Naive thymus-derived CD4-positive, alpha-beta T cell (primary cell): Measurements from ENCODE around the gene DAB2IP. TPM values are rescaled to one million over a fixed set of nuclear protein-coding genes. Genes with fewer than 3 reads are reported as not detected.

ENCODE experiments used
- ATAC-seq: fragments of 150-1000 bp; cut with Tn5 transposase; 2 replicates; pipeline ENCODE4 v1.10.0; 2021; ENCODE audit warnings: mild to moderate bottlenecking, moderate library complexity
- CTCF ChIA-PET: fragments of 350-600 bp; sonication (Branson Sonifier 250); formaldehyde crosslinking; loops from one replicate; lab custom pipeline; 2021; ENCODE audit warnings: antibody characterized with exemption; lab: Charles Lee
- POLR2A ChIA-PET: fragments of 350-600 bp; sonication (Branson Sonifier 250); formaldehyde crosslinking; loops from one replicate; lab custom pipeline; 2021; ENCODE audit warnings: antibody characterized with exemption, inconsistent platforms; lab: Charles Lee
- DNase-seq, 9 donors: peaks; one replicate each; pipeline versions ENCODE4 v3.0.0 to v3.0.0-alpha.2; 2020 to 2022; ENCODE audit warnings: mixed read lengths in 1 of 9
- H3K27ac ChIP-seq: one replicate; pipeline ENCODE4 v1.7.0; 2013; ENCODE audit warnings: mild to moderate bottlenecking, low read depth, low read length, moderate library complexity
- H3K27me3 ChIP-seq, 2 donors: one replicate each; pipeline ENCODE4 v1.7.0; 2013; ENCODE audit warnings: low read length in 2 of 2, mild to moderate bottlenecking in 2 of 2, moderate library complexity in 2 of 2; ENCODE audit not compliant: control insufficient read depth in 2 of 2, insufficient read depth in 2 of 2
- H3K36me3 ChIP-seq, 3 experiments: 1 replicate in 2 of 3; 2 replicates in 1 of 3; pipeline ENCODE4 v1.7.0; 2013; ENCODE audit warnings: low read length in 3 of 3, mild to moderate bottlenecking in 3 of 3, moderate library complexity in 1 of 3; ENCODE audit not compliant: insufficient read depth in 3 of 3, control insufficient read depth in 2 of 3
- H3K4me1 ChIP-seq, 2 donors: one replicate each; pipeline ENCODE4 v1.7.0; 2013; ENCODE audit warnings: low read length in 2 of 2, mild to moderate bottlenecking in 2 of 2, moderate library complexity in 1 of 2; ENCODE audit not compliant: control insufficient read depth in 2 of 2, insufficient read depth in 2 of 2
- H3K4me3 ChIP-seq: 2 replicates; pipeline ENCODE4 v1.7.0; 2013; ENCODE audit warnings: mild to moderate bottlenecking, low read length
- H3K9me3 ChIP-seq, 3 experiments: 1 replicate in 2 of 3; 2 replicates in 1 of 3; pipeline ENCODE4 v1.7.0; 2013; ENCODE audit warnings: low read length in 3 of 3; ENCODE audit not compliant: control insufficient read depth in 2 of 3
- H3K27ac Mint-ChIP-seq, 9 donors: one replicate each; pipeline ENCODE4 v1.8.0; 2020 to 2022; ENCODE audit warnings: mixed read lengths in 9 of 9, mild to moderate bottlenecking in 8 of 9, moderate library complexity in 5 of 9, inconsistent platforms in 2 of 9
- H3K27me3 Mint-ChIP-seq, 5 donors: one replicate each; pipeline ENCODE4 v1.8.0; 2021 to 2022; ENCODE audit warnings: mixed read lengths in 5 of 5, mild to moderate bottlenecking in 1 of 5
- H3K36me3 Mint-ChIP-seq, 5 donors: one replicate each; pipeline ENCODE4 v1.8.0; 2020 to 2022; ENCODE audit warnings: mixed read lengths in 5 of 5, mild to moderate bottlenecking in 3 of 5, inconsistent platforms in 1 of 5
- H3K4me1 Mint-ChIP-seq, 7 donors: one replicate each; pipeline ENCODE4 v1.8.0; 2020 to 2022; ENCODE audit warnings: mixed read lengths in 7 of 7, mild to moderate bottlenecking in 3 of 7, inconsistent platforms in 1 of 7
- H3K4me3 Mint-ChIP-seq, 10 donors: one replicate each; pipeline ENCODE4 v1.8.0; 2020 to 2022; ENCODE audit warnings: mild to moderate bottlenecking in 10 of 10, mixed read lengths in 10 of 10, moderate library complexity in 6 of 10, inconsistent platforms in 2 of 10
- H3K9me3 Mint-ChIP-seq, 11 donors: one replicate each; pipeline ENCODE4 v1.8.0; 2020 to 2022; ENCODE audit warnings: mixed read lengths in 11 of 11, mild to moderate bottlenecking in 4 of 11, inconsistent platforms in 1 of 11, moderate library complexity in 1 of 11
- intact Hi-C, 2 donors: fragments of 100-400 bp; cut with micrococcal nuclease; formaldehyde crosslinking; loops; one replicate each; pipeline ENCODE4 v1.15.1; 2023
- polyA plus RNA-seq, 2 donors: library from polyadenylated mRNA; unstranded; fragments of 300-500 nt; fragmentation: Illumina TruSeq; gene quantifications; one replicate each; pipeline ENCODE4 v1.2.3, GENCODE V29; 2021
- total RNA-seq, 6 experiments: library from RNA in 5 of 6; stranded (reverse) in 5 of 6; gene quantifications; 1 replicate in 5 of 6; 2 replicates in 1 of 6; pipeline ENCODE4 v1.2.3 and lab custom pipeline; 2021 to 2026

Gene DAB2IP
- total and polyA plus RNA-seq, 7 experiments from 2014 or later = 0.15 TPM; not detected in 6

GRCh38 chr9:121609822-121610637 lies 41.4 kb upstream of the DAB2IP start:
- intact Hi-C loops = no loop called here
- Histone ChIP-seq H3K36me3 (no peaks in the 10 kb centered on the region), H3K9me3 (no peaks in the 10 kb centered on the region), H3K4me3 (no peak overlapping the region), H3K27me3 (peaks cover 0 to 6% of the 10 kb centered on the region in 2 donors), H3K4me1 (no peaks in the 10 kb centered on the region), H3K27ac (no peak overlapping the region)
- Mint-ChIP-seq H3K27me3 (peaks cover 39 to 68% (median 44%) of the 10 kb centered on the region in 5 donors), H3K4me1 (peaks cover 8 to 17% (median 16%) of the 10 kb centered on the region in 7 donors), H3K9me3 (peaks cover 0 to 2% (median 0%) of the 10 kb centered on the region in 11 donors), H3K36me3 (no peaks in the 10 kb centered on the region), H3K27ac (no peak overlapping the region), H3K4me3 (no peak overlapping the region)
- ChIA-PET POLR2A (no interaction called here), CTCF (no interaction called here)
- DNase-seq = no peak
- no peak for ATAC-seq

DNA sequence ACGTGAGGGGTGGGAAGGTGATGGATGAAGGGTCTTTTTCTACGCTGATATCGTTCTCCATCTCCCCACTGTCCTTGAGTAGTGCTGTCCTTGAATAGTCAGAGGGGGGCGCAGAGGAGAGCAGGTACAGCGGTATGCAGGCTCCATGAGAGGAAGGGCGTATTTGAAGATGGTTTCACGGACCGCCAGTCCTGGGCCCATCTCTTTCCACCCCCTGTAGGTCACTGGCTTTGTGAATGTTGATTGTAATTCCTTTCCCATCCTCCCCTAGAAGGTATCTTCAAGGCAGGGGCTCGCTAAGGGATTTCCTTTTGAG lies 40.8 kb upstream of the DAB2IP start:
- no peak overlapping the region for H3K27ac Mint-ChIP-seq
- H3K27me3 ChIP-seq = peaks cover 0 to 6% of the 10 kb centered on the region in 2 donors

DNA sequence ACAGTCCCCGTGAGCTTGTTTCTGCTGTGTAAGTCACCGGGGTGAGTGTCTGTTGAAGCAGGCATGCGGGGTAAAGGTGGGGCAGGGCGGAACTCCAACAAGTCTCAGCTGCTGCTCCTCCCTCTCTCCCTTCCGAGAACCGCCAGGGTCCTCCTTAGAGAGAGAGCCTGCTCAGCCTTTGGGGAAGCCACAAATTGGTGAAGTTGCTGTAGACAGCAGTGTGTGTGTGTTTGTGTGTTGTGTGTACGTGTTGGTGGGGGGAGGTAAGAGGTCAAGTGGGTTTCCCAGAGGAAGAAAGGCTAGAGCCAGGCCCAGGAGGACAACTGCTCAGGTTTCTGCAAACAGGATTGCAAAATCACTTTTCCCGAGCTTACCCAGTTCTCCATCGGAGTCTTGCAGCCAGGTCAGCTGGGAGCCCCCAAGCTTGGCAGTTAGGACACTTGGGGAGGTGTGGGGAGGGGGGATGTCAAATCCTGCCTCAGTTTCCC lies 38.9 kb upstream of the DAB2IP start:
- no peaks in the 10 kb centered on the region for H3K4me1 ChIP-seq
- peaks cover 0 to 6% of the 10 kb centered on the region in 2 donors for H3K27me3 ChIP-seq
- Mint-ChIP-seq H3K36me3 (no peaks in the 10 kb centered on the region), H3K4me1 (peaks cover 8 to 17% (median 16%) of the 10 kb centered on the region in 7 donors), H3K4me3 (peak overlapping the region in 4 of 10 donors; percentile 11 to 51 (median 46)), H3K27me3 (peaks cover 39 to 76% (median 42%) of the 10 kb centered on the region in 5 donors), H3K27ac (no peak overlapping the region), H3K9me3 (peaks cover 0 to 2% (median 0%) of the 10 kb centered on the region in 11 donors)
- intact Hi-C loops = no loop called here
- ATAC-seq = no peak
- H3K36me3 ChIP-seq = no peaks in the 10 kb centered on the region
- no peaks in the 10 kb centered on the region for H3K9me3 ChIP-seq
- ChIA-PET CTCF (no interaction called here), POLR2A (no interaction called here)
- no peak overlapping the region for H3K27ac ChIP-seq
- H3K4me3 ChIP-seq = no peak overlapping the region
- DNase-seq = no peak

More for the DNA sequence above, 40.8 kb upstream of the DAB2IP start:
- peaks cover 0 to 2% (median 0%) of the 10 kb centered on the region in 11 donors for H3K9me3 Mint-ChIP-seq
- H3K4me3 ChIP-seq = no peak overlapping the region
- H3K36me3 ChIP-seq = no peaks in the 10 kb centered on the region
- H3K4me3 Mint-ChIP-seq = no peak overlapping the region
- DNase-seq = no peak
- POLR2A ChIA-PET = no interaction called here
- H3K9me3 ChIP-seq = no peaks in the 10 kb centered on the region
- intact Hi-C loops = no loop called here
- no peak for ATAC-seq
- CTCF ChIA-PET = no interaction called here
- no peaks in the 10 kb centered on the region for H3K36me3 Mint-ChIP-seq
- H3K27ac ChIP-seq = no peak overlapping the region
- H3K4me1 Mint-ChIP-seq = peaks cover 8 to 17% (median 16%) of the 10 kb centered on the region in 7 donors
- no peaks in the 10 kb centered on the region for H3K4me1 ChIP-seq
- H3K27me3 Mint-ChIP-seq = peaks cover 43 to 74% (median 48%) of the 10 kb centered on the region in 5 donors

DNA sequence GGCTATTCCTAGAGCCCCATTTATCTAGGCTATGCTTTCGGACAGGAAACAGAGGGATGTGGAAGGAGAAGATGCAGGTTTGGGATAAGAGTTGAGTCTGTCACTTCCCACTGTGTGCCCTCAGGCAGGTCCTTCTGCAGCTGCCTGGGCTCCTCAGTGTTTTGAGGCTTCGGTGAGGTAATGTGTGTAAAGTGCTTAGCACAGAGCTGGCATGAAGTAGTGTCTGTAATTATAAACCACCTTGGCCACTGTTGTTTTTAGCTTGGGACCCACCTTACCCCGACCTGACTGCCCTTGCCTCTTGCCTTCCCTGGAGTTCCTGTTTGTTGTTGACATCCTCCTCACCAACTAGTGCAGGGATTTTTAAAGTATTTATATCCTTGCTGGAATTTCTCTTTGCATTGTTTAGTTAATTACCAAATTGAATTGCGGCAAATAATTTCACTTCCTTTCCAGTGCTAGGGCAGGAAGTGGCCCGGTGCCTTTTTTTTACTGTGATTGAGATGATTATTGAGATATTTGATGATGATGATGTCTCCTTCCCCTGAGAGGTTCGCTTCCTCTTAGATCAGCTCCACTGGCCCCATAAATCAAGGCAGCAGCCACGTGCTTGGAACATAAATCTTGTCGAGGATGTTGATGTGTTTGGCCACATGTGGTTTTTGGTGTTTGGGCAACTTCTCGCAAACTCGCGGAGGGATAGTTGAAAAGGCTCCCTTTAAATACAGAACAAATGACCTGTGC lies 38.3 kb upstream of the DAB2IP start:
- H3K27me3 Mint-ChIP-seq = peaks cover 33 to 69% (median 37%) of the 10 kb centered on the region in 5 donors
- H3K4me1 Mint-ChIP-seq = peaks cover 8 to 17% (median 15%) of the 10 kb centered on the region in 7 donors
- Histone ChIP-seq H3K4me1 (no peaks in the 10 kb centered on the region), H3K27ac (no peak overlapping the region), H3K4me3 (no peak overlapping the region), H3K9me3 (no peaks in the 10 kb centered on the region), H3K36me3 (no peaks in the 10 kb centered on the region), H3K27me3 (peaks cover 0 to 3% of the 10 kb centered on the region in 2 donors)
- ChIA-PET POLR2A (no interaction called here), CTCF (no interaction called here)
- ATAC-seq (no peak), DNase-seq (no peak)
- intact Hi-C loops = no loop called here
- H3K27ac Mint-ChIP-seq = no peak overlapping the region
- peak overlapping the region in 3 of 10 donors; percentile 15 to 19 (median 18) for H3K4me3 Mint-ChIP-seq
- H3K9me3 Mint-ChIP-seq = peaks cover 0 to 2% (median 0%) of the 10 kb centered on the region in 11 donors
- H3K36me3 Mint-ChIP-seq = no peaks in the 10 kb centered on the region

DNA sequence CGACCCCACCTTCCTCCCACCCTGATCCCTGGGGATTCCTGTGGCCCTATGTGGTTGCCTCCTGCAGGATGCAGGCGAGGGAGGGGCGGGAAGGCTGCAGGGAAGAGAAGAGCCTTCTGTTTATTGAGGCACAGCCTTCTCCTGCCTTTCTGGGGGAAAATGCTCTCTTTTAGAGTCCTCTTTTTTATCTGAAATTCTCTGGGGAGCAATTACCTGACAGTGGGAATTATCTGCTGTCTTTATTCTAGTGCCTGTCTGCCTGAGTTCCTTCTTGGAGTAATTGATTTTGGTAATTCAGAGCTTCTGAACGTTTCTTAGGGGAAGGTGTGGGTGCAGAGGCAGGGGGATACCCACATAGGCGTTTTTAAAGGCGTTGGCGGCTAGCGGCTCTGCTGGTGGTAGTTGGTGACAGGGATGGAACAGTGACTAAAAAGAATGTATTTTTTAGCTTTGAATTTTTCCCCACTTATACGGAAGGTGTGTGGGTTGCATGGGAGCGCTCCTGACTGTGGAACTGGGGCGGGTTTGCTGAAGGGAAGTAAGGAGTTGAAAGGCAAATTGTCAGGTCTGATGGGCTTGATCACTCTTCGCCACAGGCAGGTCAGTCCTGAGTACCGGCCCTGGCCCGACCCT lies 35.2 kb upstream of the DAB2IP start:
- Mint-ChIP-seq H3K36me3 (no peaks in the 10 kb centered on the region), H3K4me1 (peaks cover 13 to 17% (median 15%) of the 10 kb centered on the region in 7 donors), H3K27ac (no peak overlapping the region), H3K4me3 (no peak overlapping the region), H3K27me3 (peaks cover 14 to 45% (median 35%) of the 10 kb centered on the region in 5 donors), H3K9me3 (no peaks in the 10 kb centered on the region)
- Histone ChIP-seq H3K27me3 (peaks cover 0 to 3% of the 10 kb centered on the region in 2 donors), H3K4me3 (no peak overlapping the region), H3K4me1 (no peaks in the 10 kb centered on the region), H3K9me3 (no peaks in the 10 kb centered on the region), H3K27ac (no peak overlapping the region), H3K36me3 (no peaks in the 10 kb centered on the region)
- CTCF ChIA-PET = no interaction called here
- intact Hi-C loops = no loop called here
- DNase-seq = no peak
- no peak for ATAC-seq
- POLR2A ChIA-PET = no interaction called here

DNA sequence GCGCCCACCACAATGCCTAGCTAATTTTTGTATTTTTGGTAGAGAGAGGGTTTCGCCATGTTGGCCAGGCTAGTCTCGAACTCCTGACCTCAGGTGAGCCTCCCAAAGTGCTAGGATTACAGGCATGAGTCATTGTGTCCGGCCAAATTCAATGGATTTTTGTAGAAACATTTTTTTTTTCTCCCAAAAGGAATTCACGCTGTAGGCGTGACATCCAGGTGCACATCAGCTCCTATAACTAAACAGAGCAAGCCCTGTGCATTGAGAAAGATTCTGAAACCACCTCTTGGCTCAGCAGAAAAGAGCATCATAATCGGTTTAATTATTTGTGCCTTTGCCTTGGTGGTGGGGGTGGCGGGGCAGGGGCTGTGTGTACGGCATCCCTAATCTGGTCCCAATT lies 32.9 kb upstream of the DAB2IP start:
- Histone ChIP-seq H3K4me3 (no peak overlapping the region), H3K9me3 (no peaks in the 10 kb centered on the region), H3K27ac (no peak overlapping the region), H3K4me1 (no peaks in the 10 kb centered on the region), H3K27me3 (no peaks in the 10 kb centered on the region), H3K36me3 (no peaks in the 10 kb centered on the region)
- Mint-ChIP-seq H3K4me3 (no peak overlapping the region), H3K4me1 (peaks cover 2 to 6% (median 4%) of the 10 kb centered on the region in 7 donors), H3K9me3 (no peaks in the 10 kb centered on the region), H3K27me3 (peaks cover 5 to 31% (median 22%) of the 10 kb centered on the region in 5 donors), H3K36me3 (no peaks in the 10 kb centered on the region), H3K27ac (no peak overlapping the region)
- intact Hi-C loops = no loop called here
- DNase-seq (no peak), ATAC-seq (no peak)
- POLR2A ChIA-PET = no interaction called here
- CTCF ChIA-PET = no interaction called here
